Thyroid gland (tissue), 4 donors: Measurements from ENCODE around the gene SLC6A9. TPM values are rescaled to one million over a fixed set of nuclear protein-coding genes. Genes with fewer than 3 reads are reported as not detected.

Experiments used
- DNase-seq, 2 donors: peaks; one replicate each; pipeline ENCODE4 v3.0.0-alpha.2; 2019
- H3K27ac ChIP-seq, 3 donors: fragments of 200-600 bp; sonication (generic); 1 replicate in 2 of 3; 2 replicates in 1 of 3; pipeline ENCODE4 v1.5.1; 2016 to 2019; ENCODE audit warnings: mild to moderate bottlenecking in 1 of 3, moderate library complexity in 1 of 3
- H3K27me3 ChIP-seq: fragments of 200-600 bp; sonication (generic); one replicate; pipeline ENCODE4 v1.5.1; 2019
- H3K36me3 ChIP-seq, 2 donors: fragments of 200-600 bp; sonication (generic); one replicate each; pipeline ENCODE4 v1.5.1; 2016 to 2019
- H3K4me1 ChIP-seq, 2 donors: fragments of 200-600 bp; sonication (generic); one replicate each; pipeline ENCODE4 v1.5.1; 2017 to 2019
- H3K4me3 ChIP-seq, 3 donors: fragments of 200-600 bp; sonication (generic); replicated peaks in 1 of 3; 1 replicate in 2 of 3; 2 replicates in 1 of 3; pipeline ENCODE4 v1.5.1; 2016; ENCODE audit warnings: mild to moderate bottlenecking in 1 of 3
- H3K9me3 ChIP-seq: fragments of 200-600 bp; sonication (generic); one replicate; pipeline ENCODE4 v1.5.1; 2017
- CTCF ChIP-seq, 6 experiments: fragments of 200-600 bp in 3 of 6; fragments of 450-650 bp in 3 of 6; sonication (generic) in 3 of 6; IDR thresholded peaks; one replicate each; pipeline ENCODE4 v1.5.1; 2016 to 2019; ENCODE audit warnings: antibody characterized with exemption in 6 of 6, mild to moderate bottlenecking in 2 of 6, inconsistent platforms in 1 of 6, moderate library complexity in 1 of 6
- POLR2A ChIP-seq, 2 donors: fragments of 450-650 bp; IDR thresholded peaks; one replicate each; pipeline ENCODE4 v1.6.1; 2017; ENCODE audit warnings: antibody characterized with exemption in 2 of 2, mild to moderate bottlenecking in 2 of 2, moderate library complexity in 1 of 2
- WGBS, 2 donors: methylation state at CpG; one replicate each; pipeline ENCODE4 v1.1.5; 2017; 5-methylcytosine and 5-hydroxymethylcytosine counted together
- intact Hi-C: fragments of 100-400 bp; cut with DNase I; formaldehyde crosslinking; loops from one replicate; pipeline ENCODE4 v1.15.1; 2023
- total RNA-seq, 4 donors: library from RNA; depleted of rRNA; stranded (reverse); fragments of >200 nt; gene quantifications; one replicate each; pipeline ENCODE4 v1.2.3, GENCODE V29; 2016

Gene SLC6A9
- total RNA-seq, 4 donors from 2014 or later, result 7.2 to 11.3 (median 7.6) TPM

- H3K4me3 ChIP-seq, result no peak overlapping the region
- H3K9me3 ChIP-seq, result no peaks in the 10 kb centered on the region
- intact Hi-C loops, result no loop called here
- no peak overlapping the region for H3K27ac ChIP-seq
- H3K27me3 ChIP-seq, result no peaks in the 10 kb centered on the region
- DNase-seq, result no peak
- 81 to 92% methylated on average over 4 to 5 of the region's 5 CpGs for WGBS, 2 donors
- peaks cover 3 to 24% of the 10 kb centered on the region in 2 donors for H3K4me1 ChIP-seq
- TF ChIP-seq CTCF (IDR thresholded peaks at IDR 0.05) (no peak), POLR2A (IDR thresholded peaks at IDR 0.05) (no peak)
- H3K36me3 ChIP-seq, result peaks cover 18 to 27% of the 10 kb centered on the region in 2 donors
These were observed 77.2 kb downstream of the SLC6A9 start for GRCh38 chr1:43954036-43954435.

- no peak for DNase-seq
- no peak overlapping the region for H3K4me3 ChIP-seq
- H3K9me3 ChIP-seq, result no peaks in the 10 kb centered on the region
- intact Hi-C loops, result no loop called here
- peaks cover 6 to 30% of the 10 kb centered on the region in 2 donors for H3K4me1 ChIP-seq
- no peaks in the 10 kb centered on the region for H3K27me3 ChIP-seq
- TF ChIP-seq CTCF (IDR thresholded peaks at IDR 0.05) (no peak), POLR2A (IDR thresholded peaks at IDR 0.05) (no peak)
- peak overlapping the region in 1 of 3 donors; percentile 17 for H3K27ac ChIP-seq
- WGBS, 2 donors, result 83 to 93% methylated on average over 3 of the region's 3 CpGs
- peaks cover 18 to 22% of the 10 kb centered on the region in 2 donors for H3K36me3 ChIP-seq
These were observed 77.9 kb downstream of the SLC6A9 start for GRCh38 chr1:43953361-43953760.

GRCh38 chr1:43952731-43953346 lies 78.4 kb downstream of the SLC6A9 start:
- DNase-seq, result peak in 1 of 2 donors; percentile 15

GRCh38 chr1:43951021-43951985 lies 80.0 kb downstream of the SLC6A9 start:
- TF ChIP-seq CTCF (IDR thresholded peaks at IDR 0.05), result no peak
- intact Hi-C loops, result no loop called here
- Histone ChIP-seq H3K4me1 (peaks cover 18 to 42% of the 10 kb centered on the region in 2 donors), H3K27ac (peak overlapping the region in 2 of 3 donors; percentile 9 to 47), H3K36me3 (peaks cover 0 to 2% of the 10 kb centered on the region in 2 donors), H3K9me3 (no peaks in the 10 kb centered on the region), H3K4me3 (no peak overlapping the region), H3K27me3 (no peaks in the 10 kb centered on the region)
- peak; percentile 51 to 58 for DNase-seq
- 60 to 70% methylated on average over 4 of the region's 4 CpGs for WGBS, 2 donors

More at GRCh38 chr1:43952731-43953346, 78.4 kb downstream of the SLC6A9 start:
- Histone ChIP-seq H3K27ac (peak overlapping the region in 1 of 3 donors; percentile 17), H3K27me3 (no peaks in the 10 kb centered on the region), H3K4me3 (no peak overlapping the region), H3K9me3 (no peaks in the 10 kb centered on the region), H3K36me3 (peaks cover 13 to 17% of the 10 kb centered on the region in 2 donors), H3K4me1 (peaks cover 11 to 36% of the 10 kb centered on the region in 2 donors)
- TF ChIP-seq POLR2A (IDR thresholded peaks at IDR 0.05) (no peak), CTCF (IDR thresholded peaks at IDR 0.05) (no peak)
- intact Hi-C loops, result no loop called here
- 66 to 76% methylated on average over 6 to 8 of the region's 8 CpGs for WGBS, 2 donors
